RCC 7860 (cell line): Measurements from ENCODE around the gene ARHGAP10.

Experiments used
- DNase-seq: peaks from one replicate; pipeline ENCODE4 v3.0.0-alpha.2; 2015; ENCODE audit warnings: low spot score
- FAIRE-seq: peaks from 2 replicates; lab custom pipeline; 2012; peaks lifted over from hg19 to GRCh38; lab: Jason Lieb, UNC

The ARHGAP10 gene

DNA sequence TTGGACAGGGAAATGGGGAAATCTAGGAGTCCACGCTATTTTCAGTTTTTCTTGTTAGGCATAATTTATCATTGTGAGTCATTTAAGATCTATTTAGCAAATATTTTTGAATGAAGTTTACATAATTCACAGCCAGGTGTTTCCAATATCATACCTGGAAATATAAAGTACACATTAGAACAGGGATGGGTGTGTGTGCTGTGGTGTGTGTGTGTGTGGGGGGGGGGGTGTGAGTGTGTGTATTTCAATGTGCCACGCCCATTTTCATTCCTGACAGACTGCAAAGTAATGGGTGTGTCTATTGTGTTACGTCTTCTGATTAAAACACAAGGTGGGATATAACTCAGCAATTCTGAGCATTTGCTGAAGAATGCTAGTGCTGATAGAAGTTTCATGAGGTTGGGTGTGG lies 33.2 kb downstream of the ARHGAP10 start:
- FAIRE-seq = no peak
- DNase-seq = no peak

DNA sequence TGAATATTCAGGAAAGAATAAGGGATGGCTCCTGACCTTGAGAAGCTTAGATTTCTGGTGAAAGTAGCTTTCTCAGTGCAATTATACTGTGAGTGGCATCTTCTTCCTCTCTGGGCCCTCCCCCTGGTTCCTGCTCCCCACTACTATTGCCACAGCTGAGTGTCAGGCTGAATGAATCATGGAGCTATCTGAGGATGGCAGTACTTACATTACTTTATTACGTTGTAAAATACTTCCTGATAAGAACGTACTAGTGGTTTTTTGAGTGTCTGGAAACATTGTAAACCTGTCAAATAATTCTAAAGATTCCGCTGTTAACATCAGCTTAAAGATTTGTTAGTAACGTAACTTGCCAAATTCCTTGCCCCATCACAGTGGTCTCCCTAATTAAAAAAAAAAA lies 36.2 kb downstream of the ARHGAP10 start:
- peak; percentile 57 for DNase-seq

GRCh38 chr4:147769386-147769785 lies 37.5 kb downstream of the ARHGAP10 start:
- DNase-seq (peak; percentile 8), FAIRE-seq (peak; percentile 36)

More for the DNA sequence above, 36.2 kb downstream of the ARHGAP10 start:
- peak; percentile 49 for FAIRE-seq

DNA sequence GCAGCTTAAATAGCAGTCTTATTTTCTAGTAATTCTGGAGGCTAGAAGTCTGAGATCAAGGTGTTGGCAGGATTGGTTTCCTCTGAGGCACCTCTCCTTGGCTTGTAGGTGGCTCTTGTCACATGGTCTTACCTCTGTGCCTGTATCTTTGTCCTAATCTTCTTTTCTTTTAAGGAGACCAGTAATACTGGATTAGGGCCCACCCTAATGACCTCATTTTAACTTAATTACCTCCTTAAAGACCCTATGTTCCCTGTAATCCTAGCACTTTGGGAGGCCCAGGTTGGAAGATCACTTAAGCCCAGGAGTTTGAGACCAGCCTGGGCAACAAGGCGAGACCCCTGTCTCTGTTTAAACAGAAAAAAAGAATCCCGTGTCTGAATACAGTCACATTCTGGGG lies 38.9 kb downstream of the ARHGAP10 start:
- no peak for FAIRE-seq
- DNase-seq = no peak

GRCh38 chr4:147772056-147772455 lies 40.2 kb downstream of the ARHGAP10 start:
- DNase-seq (no peak), FAIRE-seq (no peak)

GRCh38 chr4:147772459-147772969 lies 40.6 kb downstream of the ARHGAP10 start:
- DNase-seq (peak; percentile 69), FAIRE-seq (no peak)

- no peak for FAIRE-seq
Measured at GRCh38 chr4:147773261-147774184, 41.6 kb downstream of the ARHGAP10 start.

GRCh38 chr4:147776716-147777115 lies 44.8 kb downstream of the ARHGAP10 start:
- no peak for FAIRE-seq

More at GRCh38 chr4:147773261-147774184, 41.6 kb downstream of the ARHGAP10 start:
- DNase-seq = no peak

DNA sequence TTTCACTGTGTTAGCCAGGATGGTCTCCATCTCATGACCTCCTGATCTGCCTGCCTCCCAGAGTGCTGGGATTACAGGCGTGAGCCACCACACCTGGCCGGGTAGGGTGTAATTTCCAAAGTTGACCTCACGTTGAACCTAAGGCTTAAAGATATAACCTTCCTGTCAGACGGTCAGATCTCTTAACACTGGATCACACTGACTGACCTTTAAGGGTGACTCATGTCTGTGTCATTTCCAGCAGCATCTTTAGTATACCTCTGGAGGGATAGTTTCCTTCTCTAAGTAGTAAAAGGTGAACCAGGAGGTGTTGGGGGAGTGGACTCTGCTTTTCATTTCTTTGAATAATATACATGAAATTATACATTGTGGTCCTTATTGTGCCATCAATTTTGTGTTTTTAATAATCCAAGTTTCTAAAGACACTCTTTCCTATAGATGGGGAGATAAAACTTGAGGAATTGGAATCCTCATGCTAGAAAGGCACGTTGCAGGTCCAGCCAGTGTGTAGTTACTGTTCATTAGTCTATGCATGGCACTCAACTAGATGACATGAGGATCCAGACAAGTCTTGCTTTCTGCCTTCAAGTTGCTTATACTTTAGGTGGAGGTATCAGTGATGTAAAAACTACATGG lies 45.7 kb downstream of the ARHGAP10 start:
- DNase-seq = peak; percentile 56
- FAIRE-seq = peak; percentile 67

More at GRCh38 chr4:147776716-147777115, 44.8 kb downstream of the ARHGAP10 start:
- DNase-seq = no peak

GRCh38 chr4:147778942-147779341 lies 47.1 kb downstream of the ARHGAP10 start:
- no peak for FAIRE-seq
- DNase-seq = no peak

- FAIRE-seq (no peak), DNase-seq (no peak)
Measured at GRCh38 chr4:147779451-147779850, 47.6 kb downstream of the ARHGAP10 start.

DNA sequence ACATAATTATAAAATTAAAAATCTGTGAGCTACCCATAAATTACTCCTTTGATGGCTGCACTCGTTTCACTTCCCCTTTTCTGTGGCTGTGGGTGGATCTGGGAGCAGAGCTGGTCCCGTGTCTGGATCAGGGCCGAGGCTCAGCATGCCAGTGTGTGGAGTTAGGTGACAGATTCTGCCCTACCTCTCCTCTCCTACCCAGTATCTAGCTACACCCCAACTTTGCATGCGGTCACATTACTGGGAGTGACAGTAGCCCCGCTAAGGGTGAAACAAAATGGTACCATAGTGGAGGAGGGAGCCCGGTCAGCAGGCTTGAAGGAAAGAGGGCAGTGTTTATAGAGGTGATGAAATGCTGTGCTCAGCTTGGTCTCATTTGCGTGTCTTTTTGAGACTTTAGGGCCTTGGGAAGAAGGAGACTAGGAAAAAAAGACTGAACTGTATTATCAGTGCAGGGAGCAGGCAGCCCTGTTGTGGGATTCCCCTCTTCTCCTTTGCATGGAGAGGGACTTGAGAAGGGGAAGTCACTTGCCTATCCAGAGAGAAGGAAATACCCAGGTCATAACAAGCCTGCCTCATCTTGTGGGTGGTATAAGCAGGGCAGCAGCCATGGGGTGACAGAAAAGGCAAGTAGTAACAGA lies 48.4 kb downstream of the ARHGAP10 start:
- FAIRE-seq (no peak), DNase-seq (no peak)

- FAIRE-seq (no peak), DNase-seq (peak; percentile 10)
Measured at GRCh38 chr4:147782087-147782781, 50.3 kb downstream of the ARHGAP10 start.

DNA sequence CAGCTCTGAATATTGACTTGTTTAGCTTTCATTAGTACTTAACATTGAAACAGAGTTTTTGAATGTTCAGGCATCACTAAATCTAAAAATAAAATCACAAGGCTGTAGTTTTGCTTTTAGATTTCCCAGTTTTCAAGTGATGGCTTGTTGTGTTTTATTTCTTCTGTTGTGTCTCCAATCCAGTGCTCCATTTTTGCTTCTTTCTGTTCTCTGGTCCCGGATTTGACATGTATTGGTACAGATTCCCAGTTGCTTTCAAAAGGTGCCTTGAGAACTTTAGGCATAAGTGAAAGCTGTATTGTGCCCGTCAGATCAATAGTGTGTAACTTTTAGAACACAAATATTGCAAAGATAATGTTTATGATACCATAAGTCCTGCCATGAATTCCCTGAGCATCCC lies 53.2 kb downstream of the ARHGAP10 start:
- DNase-seq (no peak), FAIRE-seq (no peak)

GRCh38 chr4:147786031-147786430 lies 54.1 kb downstream of the ARHGAP10 start:
- no peak for DNase-seq
- FAIRE-seq = no peak

DNA sequence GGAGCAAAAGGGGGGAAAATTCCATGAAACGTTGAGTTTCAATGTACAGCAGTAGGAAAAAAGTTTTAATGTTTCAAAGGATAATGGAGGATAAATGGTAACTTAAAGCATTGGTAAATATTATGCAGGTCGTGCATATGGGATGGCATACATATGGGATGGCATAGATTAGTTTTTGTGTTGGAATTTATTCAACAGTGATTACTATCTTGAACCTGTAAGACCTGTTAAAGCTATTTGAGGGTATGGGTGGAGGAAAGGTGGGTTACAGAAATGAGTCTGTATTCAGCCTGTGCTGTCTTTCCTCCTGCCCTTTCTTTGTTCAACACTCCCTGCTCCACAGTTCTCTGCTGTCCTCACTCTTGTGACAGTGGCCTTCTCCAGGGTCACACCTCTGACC lies 54.6 kb downstream of the ARHGAP10 start:
- no peak for FAIRE-seq
- no peak for DNase-seq

GRCh38 chr4:147787204-147787603 lies 55.3 kb downstream of the ARHGAP10 start:
- no peak for FAIRE-seq
- peak; percentile 15 for DNase-seq

GRCh38 chr4:147788791-147789190 lies 56.9 kb downstream of the ARHGAP10 start:
- DNase-seq (no peak), FAIRE-seq (no peak)

- no peak for DNase-seq
- no peak for FAIRE-seq
Measured at GRCh38 chr4:147789596-147789995, 57.7 kb downstream of the ARHGAP10 start.

- no peak for DNase-seq
Measured at GRCh38 chr4:147790412-147790811, 58.5 kb downstream of the ARHGAP10 start.

DNA sequence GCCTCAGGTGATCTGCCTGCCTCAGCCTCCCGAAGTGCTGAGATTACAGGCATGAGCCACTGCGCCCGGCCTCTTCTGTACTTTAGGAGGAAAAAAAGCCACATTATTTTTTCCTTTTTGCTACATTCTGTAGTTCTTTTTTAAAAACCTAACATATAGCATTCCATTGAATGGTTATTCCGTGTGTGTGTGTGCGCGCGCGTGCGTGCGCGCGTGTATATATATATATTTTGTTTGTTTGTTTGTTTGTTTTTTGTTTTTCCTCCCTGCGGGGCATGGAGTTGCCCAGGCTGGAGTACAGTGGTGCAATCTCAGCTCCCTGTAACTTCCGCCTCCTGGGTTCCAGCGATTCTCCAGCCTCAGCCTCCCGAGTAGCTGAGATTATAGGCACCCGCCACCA lies 59.5 kb downstream of the ARHGAP10 start:
- FAIRE-seq (no peak), DNase-seq (no peak)

More at GRCh38 chr4:147790412-147790811, 58.5 kb downstream of the ARHGAP10 start:
- FAIRE-seq = no peak
